ENCODE data around the gene ITGAE. TPM values are rescaled to one million over a fixed set of nuclear protein-coding genes. Genes with fewer than 3 reads are reported as not detected.
"Not testable (repeated sequence)": the region's sequence is repeated elsewhere in the genome, so short reads cannot be mapped to it uniquely, and the experiment has no call there.

The ITGAE gene
- total and polyA plus RNA-seq, 8 donors, result 21.0 to 46.1 (median 41.0) TPM

GRCh38 chr17:3788200-3788599 is 12.8 kb downstream of the ITGAE start:
- Histone ChIP-seq H3K4me3 (no peak overlapping the region), H3K4me1 (peaks cover 0 to 15% of the 10 kb centered on the region in 2 donors), H3K27ac (no peak overlapping the region), H3K36me3 (no peaks in the 10 kb centered on the region), H3K27me3 (no peaks in the 10 kb centered on the region), H3K9me3 (no peaks in the 10 kb centered on the region)
- intact Hi-C loops (cut with DNase I), result no loop called here
- TF ChIP-seq CTCF (IDR thresholded peaks at IDR 0.05), result no peak
- ATAC-seq, result peak; percentile 66
- DNase-seq, result no peak

GRCh38 chr17:3785323-3785722 is 15.7 kb downstream of the ITGAE start:
- H3K4me3 ChIP-seq; H3K27me3 ChIP-seq; H3K9me3 ChIP-seq; H3K4me1 ChIP-seq; DNase-seq; H3K27ac ChIP-seq; ATAC-seq; intact Hi-C loops (cut with DNase I); H3K36me3 ChIP-seq: not testable (repeated sequence)

GRCh38 chr17:3782751-3783150 is 18.2 kb downstream of the ITGAE start:
- Histone ChIP-seq H3K36me3 (no peaks in the 10 kb centered on the region), H3K4me3 (no peak overlapping the region), H3K27me3 (peaks cover 0 to 4% of the 10 kb centered on the region in 2 donors), H3K27ac (no peak overlapping the region), H3K9me3 (no peaks in the 10 kb centered on the region), H3K4me1 (no peaks in the 10 kb centered on the region)
- ATAC-seq, result no peak
- TF ChIP-seq CTCF (IDR thresholded peaks at IDR 0.05), result no peak
- intact Hi-C loops (cut with DNase I), result no loop called here
- no peak for DNase-seq

- Histone ChIP-seq H3K27ac (no peak overlapping the region), H3K27me3 (peaks cover 0 to 4% of the 10 kb centered on the region in 2 donors), H3K36me3 (no peaks in the 10 kb centered on the region), H3K9me3 (no peaks in the 10 kb centered on the region), H3K4me1 (no peaks in the 10 kb centered on the region), H3K4me3 (no peak overlapping the region)
- no peak for TF ChIP-seq CTCF (IDR thresholded peaks at IDR 0.05)
- ATAC-seq (no peak), DNase-seq (no peak)
- intact Hi-C loops (cut with DNase I), result no loop called here
Observed at GRCh38 chr17:3780986-3781385, 20.0 kb downstream of the ITGAE start.

- no peak overlapping the region for H3K4me3 ChIP-seq
- DNase-seq (peak in 1 of 4 donors; percentile 1), ATAC-seq (no peak)
- no peaks in the 10 kb centered on the region for H3K36me3 ChIP-seq
- no peaks in the 10 kb centered on the region for H3K27me3 ChIP-seq
- no peak for TF ChIP-seq CTCF (IDR thresholded peaks at IDR 0.05)
- intact Hi-C loops (cut with DNase I), result no loop called here
- H3K4me1 ChIP-seq, result no peaks in the 10 kb centered on the region
- H3K9me3 ChIP-seq, result no peaks in the 10 kb centered on the region
- H3K27ac ChIP-seq, result no peak overlapping the region
Observed at GRCh38 chr17:3777366-3778120, 23.4 kb downstream of the ITGAE start.

- Histone ChIP-seq H3K4me3 (no peak overlapping the region), H3K27ac (no peak overlapping the region), H3K27me3 (no peaks in the 10 kb centered on the region), H3K9me3 (no peaks in the 10 kb centered on the region), H3K4me1 (peaks cover 0 to 5% of the 10 kb centered on the region in 2 donors), H3K36me3 (no peaks in the 10 kb centered on the region)
- ATAC-seq (no peak), DNase-seq (peak in 1 of 4 donors; percentile 36)
- intact Hi-C loops (cut with DNase I), result no loop called here
- TF ChIP-seq CTCF (IDR thresholded peaks at IDR 0.05), result no peak
Observed at GRCh38 chr17:3773966-3774365, 27.0 kb downstream of the ITGAE start.
